Endodermal cell (in vitro differentiated cells): Measurements from ENCODE around the gene IL13RA1. TPM values are rescaled to one million over a fixed set of nuclear protein-coding genes. Genes with fewer than 3 reads are reported as not detected.

Source experiments
- DNase-seq: peaks from one replicate; pipeline ENCODE4 v3.0.0-alpha.2; 2017
- H3K27ac ChIP-seq: 2 replicates; pipeline ENCODE4 v1.5.1; 2013; ENCODE audit warnings: mild to moderate bottlenecking, low read depth, low read length, moderate library complexity
- H3K27me3 ChIP-seq: 2 replicates; pipeline ENCODE4 v1.6.1; 2013; ENCODE audit warnings: mild to moderate bottlenecking, low read length, moderate library complexity; ENCODE audit not compliant: insufficient read depth, control insufficient read depth, poor library complexity, severe bottlenecking
- H3K36me3 ChIP-seq: 2 replicates; pipeline ENCODE4 v1.7.0; 2013; ENCODE audit warnings: mild to moderate bottlenecking, low read length, moderate library complexity; ENCODE audit not compliant: control insufficient read depth, insufficient read depth
- H3K4me1 ChIP-seq: one replicate; pipeline ENCODE4 v1.7.0; 2013; ENCODE audit warnings: low read length; ENCODE audit not compliant: control insufficient read depth, insufficient read depth
- H3K4me3 ChIP-seq: 2 replicates; pipeline ENCODE4 v1.5.1; 2013; ENCODE audit warnings: mild to moderate bottlenecking, low read length, moderate library complexity
- H3K9ac ChIP-seq: 2 replicates; pipeline ENCODE4 v1.6.1; 2013; ENCODE audit warnings: mild to moderate bottlenecking, low read length, moderate library complexity; ENCODE audit not compliant: poor library complexity, severe bottlenecking; ENCODE audit errors: extremely low read depth
- H3K9me3 ChIP-seq: 2 replicates; pipeline ENCODE4 v1.6.1; 2013; ENCODE audit warnings: mild to moderate bottlenecking, low read length, moderate library complexity; ENCODE audit not compliant: control insufficient read depth
- H3K27ac Mint-ChIP-seq: 2 replicates; pipeline ENCODE4 v1.8.0; 2020; ENCODE audit warnings: mixed read lengths
- H3K27me3 Mint-ChIP-seq: 2 replicates; pipeline ENCODE4 v1.8.0; 2021; ENCODE audit warnings: mild to moderate bottlenecking, mixed read lengths; ENCODE audit not compliant: insufficient read depth
- H3K36me3 Mint-ChIP-seq: 2 replicates; pipeline ENCODE4 v1.8.0; 2020; ENCODE audit warnings: low read depth, mixed read lengths
- H3K4me1 Mint-ChIP-seq: 2 replicates; pipeline ENCODE4 v1.8.0; 2020; ENCODE audit warnings: mixed read lengths
- H3K4me3 Mint-ChIP-seq: 2 replicates; pipeline ENCODE4 v1.8.0; 2020; ENCODE audit warnings: mild to moderate bottlenecking, moderate library complexity, mixed read lengths
- H3K9me3 Mint-ChIP-seq: 2 replicates; pipeline ENCODE4 v1.8.0; 2020; ENCODE audit warnings: mild to moderate bottlenecking, mixed read lengths
- WGBS, 2 experiments: methylation state at CpG; one replicate each; pipeline versions ENCODE4 v1.1.5 to v1.1.7; 2013; ENCODE audit warnings: missing lambda C conversion rate in 2 of 2, mixed read lengths in 1 of 2; ENCODE audit not compliant: insufficient coverage in 1 of 2, insufficient read length in 1 of 2; 5-methylcytosine and 5-hydroxymethylcytosine counted together
- total RNA-seq, 2 donors: library from RNA; stranded (reverse); fragmentation: NEBNext Ultra II Directional in 1 of 2; extraction: Animal tissue kit (Norgen Biotek cat#: 25700) in 1 of 2; gene quantifications; 2 replicates in 1 of 2; 3 replicates in 1 of 2; pipeline ENCODE4 v1.2.1, GENCODE V29; 2021
- TF ChIP-seq, protein P1 (sequence below): fragments of 200-600 bp; sonication (generic); conservative IDR thresholded peaks from 2 replicates; pipeline ENCODE4 v1.5.0; 2021; ENCODE audit warnings: antibody characterized with exemption, mild to moderate bottlenecking

The IL13RA1 gene
- total RNA-seq, 2 donors from 2014 or later: 27.8 to 32.9 TPM

DNA sequence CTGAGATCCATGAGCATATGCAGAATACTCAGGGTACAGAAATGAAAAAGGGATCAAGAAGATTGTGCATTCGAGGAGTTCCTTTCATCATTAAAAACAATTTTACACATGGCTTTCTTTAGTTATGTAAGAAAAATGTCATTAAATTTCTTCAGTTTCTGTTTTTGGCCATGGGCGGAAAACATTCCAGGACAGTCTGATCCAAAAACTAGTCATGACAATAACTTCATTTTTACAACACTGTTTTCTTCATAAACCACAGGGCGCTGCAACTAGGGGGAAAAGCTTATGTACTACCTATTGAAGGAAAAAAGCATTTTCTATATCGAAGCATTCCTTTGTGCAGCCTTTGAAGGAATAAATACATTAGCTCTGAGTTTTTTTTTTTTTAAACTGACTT lies 28.2 kb downstream of the IL13RA1 start:
- H3K27me3 ChIP-seq: no peaks in the 10 kb centered on the region
- H3K9me3 Mint-ChIP-seq: peaks cover 55% of the 10 kb centered on the region

DNA sequence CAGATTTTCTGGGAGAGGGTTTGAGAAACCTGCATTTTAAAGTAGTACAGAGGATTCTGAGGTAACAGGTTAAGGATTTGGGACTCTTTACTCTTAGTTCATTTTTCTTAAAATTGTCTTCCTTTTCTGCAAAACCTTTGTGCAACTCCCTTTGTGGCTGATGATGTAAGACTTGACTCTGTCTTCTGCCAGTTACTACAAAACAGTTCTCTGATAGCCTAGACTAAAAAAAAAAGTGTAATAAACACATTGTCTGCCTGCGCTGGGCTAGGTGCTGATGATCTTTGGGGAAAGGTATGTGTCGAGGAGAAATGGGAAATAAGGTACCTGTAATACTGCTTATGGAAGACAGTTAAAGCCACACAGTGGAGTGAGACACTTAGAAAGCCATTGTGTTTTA lies 28.7 kb downstream of the IL13RA1 start:
- Mint-ChIP-seq H3K36me3 (peaks cover 5% of the 10 kb centered on the region), H3K9me3 (peaks cover 50% of the 10 kb centered on the region), H3K27me3 (no peaks in the 10 kb centered on the region), H3K27ac (no peak overlapping the region), H3K4me1 (no peaks in the 10 kb centered on the region), H3K4me3 (no peak overlapping the region)
- TF ChIP-seq, protein P1, sequence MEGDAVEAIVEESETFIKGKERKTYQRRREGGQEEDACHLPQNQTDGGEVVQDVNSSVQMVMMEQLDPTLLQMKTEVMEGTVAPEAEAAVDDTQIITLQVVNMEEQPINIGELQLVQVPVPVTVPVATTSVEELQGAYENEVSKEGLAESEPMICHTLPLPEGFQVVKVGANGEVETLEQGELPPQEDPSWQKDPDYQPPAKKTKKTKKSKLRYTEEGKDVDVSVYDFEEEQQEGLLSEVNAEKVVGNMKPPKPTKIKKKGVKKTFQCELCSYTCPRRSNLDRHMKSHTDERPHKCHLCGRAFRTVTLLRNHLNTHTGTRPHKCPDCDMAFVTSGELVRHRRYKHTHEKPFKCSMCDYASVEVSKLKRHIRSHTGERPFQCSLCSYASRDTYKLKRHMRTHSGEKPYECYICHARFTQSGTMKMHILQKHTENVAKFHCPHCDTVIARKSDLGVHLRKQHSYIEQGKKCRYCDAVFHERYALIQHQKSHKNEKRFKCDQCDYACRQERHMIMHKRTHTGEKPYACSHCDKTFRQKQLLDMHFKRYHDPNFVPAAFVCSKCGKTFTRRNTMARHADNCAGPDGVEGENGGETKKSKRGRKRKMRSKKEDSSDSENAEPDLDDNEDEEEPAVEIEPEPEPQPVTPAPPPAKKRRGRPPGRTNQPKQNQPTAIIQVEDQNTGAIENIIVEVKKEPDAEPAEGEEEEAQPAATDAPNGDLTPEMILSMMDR: no peak
- WGBS, 2 experiments: 91% methylated on average over 2 of the region's 2 CpGs; no CpG with 5 or more reads in 1 of the 2 experiments
- Histone ChIP-seq H3K36me3 (peaks cover 6% of the 10 kb centered on the region), H3K4me3 (no peak overlapping the region), H3K27ac (no peak overlapping the region), H3K9me3 (no peaks in the 10 kb centered on the region), H3K27me3 (no peaks in the 10 kb centered on the region), H3K4me1 (no peaks in the 10 kb centered on the region), H3K9ac (no peak overlapping the region)
- no peak for DNase-seq

More for the DNA sequence above, 28.2 kb downstream of the IL13RA1 start:
- H3K36me3 ChIP-seq: peaks cover 6% of the 10 kb centered on the region
- Mint-ChIP-seq H3K27ac (no peak overlapping the region), H3K27me3 (no peaks in the 10 kb centered on the region), H3K4me3 (no peak overlapping the region), H3K4me1 (no peaks in the 10 kb centered on the region), H3K36me3 (peaks cover 8% of the 10 kb centered on the region)
- 100% methylated on average over 3 of the region's 4 CpGs; no CpG with 5 or more reads in 1 of the 2 experiments for WGBS, 2 experiments
- no peaks in the 10 kb centered on the region for H3K4me1 ChIP-seq
- no peak overlapping the region for H3K9ac ChIP-seq
- no peak overlapping the region for H3K27ac ChIP-seq
- no peak overlapping the region for H3K4me3 ChIP-seq
- TF ChIP-seq, protein P1: no peak
- H3K9me3 ChIP-seq: no peaks in the 10 kb centered on the region
- no peak for DNase-seq

DNA sequence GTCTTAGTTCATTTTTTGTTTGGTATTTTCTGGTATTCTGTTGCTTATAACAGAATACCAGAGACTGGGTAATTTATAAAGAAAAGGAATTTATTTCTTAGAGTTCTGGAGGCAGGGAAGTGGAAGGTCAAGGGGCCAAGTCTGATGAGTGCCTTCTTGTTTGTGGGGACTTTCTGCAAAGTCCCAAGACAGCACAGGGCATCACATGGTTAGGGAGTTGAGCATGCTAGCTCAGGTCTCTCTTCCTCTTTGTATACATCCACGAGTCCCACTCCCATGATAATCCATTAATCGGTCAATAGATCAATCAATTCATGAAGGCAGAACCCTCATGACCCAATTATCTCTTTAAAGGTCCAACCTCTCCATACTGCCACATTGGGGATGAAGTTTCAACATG lies 31.1 kb downstream of the IL13RA1 start:
- Histone ChIP-seq H3K27me3 (no peaks in the 10 kb centered on the region), H3K4me1 (no peaks in the 10 kb centered on the region), H3K36me3 (no peaks in the 10 kb centered on the region), H3K9me3 (no peaks in the 10 kb centered on the region), H3K27ac (no peak overlapping the region), H3K9ac (no peak overlapping the region), H3K4me3 (no peak overlapping the region)
- Mint-ChIP-seq H3K4me1 (no peaks in the 10 kb centered on the region), H3K4me3 (no peak overlapping the region), H3K27me3 (no peaks in the 10 kb centered on the region), H3K9me3 (peaks cover 44% of the 10 kb centered on the region), H3K27ac (no peak overlapping the region), H3K36me3 (peaks cover 3% of the 10 kb centered on the region)
- TF ChIP-seq, protein P1: no peak
- DNase-seq: no peak
- WGBS, 2 experiments: 90% methylated on average over 2 of the region's 2 CpGs; no CpG with 5 or more reads in 1 of the 2 experiments
